A549 (cell line): Measurements from ENCODE around the gene RUNX1.

Source experiments
- BHLHE40 ChIP-seq: IDR thresholded peaks from 2 replicates; pipeline ENCODE4 v1.6.1; 2012; ENCODE audit warnings: low read depth, low read length, inconsistent platforms
- HDAC2 ChIP-seq: fragments of 200-600 bp; sonication (generic); IDR thresholded peaks from 2 replicates; pipeline ENCODE4 v1.6.1; 2016
- HOXA7 ChIP-seq: fragments of 250-450 bp; sonication (Bioruptor Pico); IDR thresholded peaks from 2 replicates; pipeline ENCODE4 v1.5.0; 2020; ENCODE audit warnings: mild to moderate bottlenecking, moderate library complexity
- KDM1A ChIP-seq: fragments of 200-600 bp; sonication (generic); IDR thresholded peaks from 2 replicates; pipeline ENCODE4 v1.6.1; 2016; ENCODE audit warnings: low read depth, mild to moderate bottlenecking
- POLR2A ChIP-seq: IDR thresholded peaks from 2 replicates; pipeline ENCODE4 v1.6.1; 2012; ENCODE audit warnings: mild to moderate bottlenecking, low read length
- POLR2AphosphoS2 ChIP-seq: conservative IDR thresholded peaks from 2 replicates; pipeline ENCODE4 v1.6.1; 2012; ENCODE audit warnings: low read length, improper control_type of control experiment, inconsistent platforms
- RAD21 ChIP-seq, 2 experiments: fragments of >200 bp in 1 of 2; sonication (Bioruptor Twin) in 1 of 2; formaldehyde crosslinking in 1 of 2; IDR thresholded peaks in 1 of 2; conservative IDR thresholded peaks in 1 of 2; 2 replicates in 1 of 2; 3 replicates in 1 of 2; pipeline ENCODE4 v1.6.1; 2012 to 2018; ENCODE audit warnings: inconsistent platforms in 1 of 2
- RARB ChIP-seq: fragments of 250-450 bp; sonication (Bioruptor Pico); IDR thresholded peaks from 2 replicates; pipeline ENCODE4 v1.8.0; 2021; ENCODE audit warnings: mild to moderate bottlenecking, moderate library complexity
- RCOR1 ChIP-seq: fragments of 150-350 bp; IDR thresholded peaks from 2 replicates; pipeline ENCODE4 v1.6.1; 2014; ENCODE audit warnings: antibody characterized with exemption, low read length, low read depth
- REST ChIP-seq: fragments of 200-600 bp; sonication (generic); IDR thresholded peaks from 2 replicates; pipeline ENCODE4 v1.6.1; 2016; ENCODE audit warnings: antibody characterized with exemption, mild to moderate bottlenecking, moderate library complexity
- TF ChIP-seq, protein P1 (sequence below): fragments of >200 bp; sonication (Bioruptor Twin); formaldehyde crosslinking; IDR thresholded peaks from 3 replicates; pipeline ENCODE4 v1.5.1; 2016

DNA sequence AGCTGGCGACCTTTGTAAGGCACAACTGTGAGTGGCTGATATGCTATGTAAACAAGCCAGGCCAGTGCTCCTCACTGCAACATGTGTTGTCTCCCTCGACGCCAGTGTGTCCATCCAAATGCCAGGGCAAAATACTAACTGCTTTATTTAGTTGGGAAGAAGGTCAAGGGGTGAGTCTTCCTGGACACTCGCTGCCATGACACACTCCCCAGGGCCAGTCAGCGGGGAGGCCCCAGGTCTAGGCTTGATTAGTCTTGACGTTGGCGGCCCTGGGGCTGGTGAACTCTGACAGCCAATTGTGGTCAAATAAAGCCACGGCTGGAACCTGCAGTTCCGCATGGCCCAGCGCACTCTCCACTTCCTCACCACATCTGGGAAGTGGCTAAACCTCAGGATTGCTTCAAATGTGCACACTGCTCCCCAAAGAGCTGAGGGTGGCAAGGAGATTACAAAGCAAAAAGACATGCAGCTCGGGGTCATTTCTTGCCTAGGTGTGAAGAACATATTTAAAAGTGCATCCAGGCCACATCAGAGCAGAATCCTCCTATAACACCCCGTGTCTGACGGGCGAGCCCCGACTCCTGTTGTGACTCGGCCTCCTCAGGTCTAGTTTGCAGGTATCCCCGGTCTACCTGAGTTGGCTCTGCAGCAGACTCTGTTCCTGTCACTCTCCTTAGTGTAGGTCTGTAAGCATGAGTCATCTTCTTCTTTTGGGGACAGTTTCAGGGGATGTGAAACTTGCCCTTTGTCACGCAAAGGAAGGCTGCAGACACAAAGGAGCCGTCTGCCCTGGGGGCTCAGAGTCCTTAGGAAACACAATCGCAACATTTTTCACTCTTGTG is 183.5 kb downstream of the RUNX1 start:
- TF ChIP-seq, protein P1, sequence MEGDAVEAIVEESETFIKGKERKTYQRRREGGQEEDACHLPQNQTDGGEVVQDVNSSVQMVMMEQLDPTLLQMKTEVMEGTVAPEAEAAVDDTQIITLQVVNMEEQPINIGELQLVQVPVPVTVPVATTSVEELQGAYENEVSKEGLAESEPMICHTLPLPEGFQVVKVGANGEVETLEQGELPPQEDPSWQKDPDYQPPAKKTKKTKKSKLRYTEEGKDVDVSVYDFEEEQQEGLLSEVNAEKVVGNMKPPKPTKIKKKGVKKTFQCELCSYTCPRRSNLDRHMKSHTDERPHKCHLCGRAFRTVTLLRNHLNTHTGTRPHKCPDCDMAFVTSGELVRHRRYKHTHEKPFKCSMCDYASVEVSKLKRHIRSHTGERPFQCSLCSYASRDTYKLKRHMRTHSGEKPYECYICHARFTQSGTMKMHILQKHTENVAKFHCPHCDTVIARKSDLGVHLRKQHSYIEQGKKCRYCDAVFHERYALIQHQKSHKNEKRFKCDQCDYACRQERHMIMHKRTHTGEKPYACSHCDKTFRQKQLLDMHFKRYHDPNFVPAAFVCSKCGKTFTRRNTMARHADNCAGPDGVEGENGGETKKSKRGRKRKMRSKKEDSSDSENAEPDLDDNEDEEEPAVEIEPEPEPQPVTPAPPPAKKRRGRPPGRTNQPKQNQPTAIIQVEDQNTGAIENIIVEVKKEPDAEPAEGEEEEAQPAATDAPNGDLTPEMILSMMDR, result no peak
- TF ChIP-seq HDAC2 (no peak), RCOR1 (no peak), POLR2A (no peak), RARB (CRISPR knock-in tag) (no peak), BHLHE40 (no peak), HOXA7 (CRISPR knock-in tag) (no peak), POLR2AphosphoS2 (no peak), RAD21 (conservative IDR thresholded peaks at IDR 0.05 in 1 of 2, IDR thresholded peaks at IDR 0.05 in 1 of 2) (no peak), REST (no peak), KDM1A (no peak)
